Measurements from ENCODE around the gene PDLIM3.

PDLIM3 gene

GRCh38 chr4:185534866-185535611, at the start of gene PDLIM3:
PDLIM3 (minus strand) TSS chr4:185535507; CDS start chr4:185535434, 73 bp downstream.
- no peaks in the 10 kb centered on the region for H3K4me1 ChIP-seq (ENCODE audit: control insufficient read depth, insufficient read depth, low read length)
- peak within 1 kb of the TSS; percentile 75; the same call in 1 of the 2 replicates for H3K27ac ChIP-seq (ENCODE audit: extremely low read depth, low read depth, low read length)
- no peaks in the 10 kb centered on the region for H3K36me3 ChIP-seq (ENCODE audit: control insufficient read depth in 2 of 2, insufficient read depth in 1 of 2, low read length in 2 of 2)
- H3K9me3 ChIP-seq (ENCODE audit: control insufficient read depth, insufficient read depth, low read depth, low read length): no peaks in the 10 kb centered on the region
- ChIA-PET CTCF (interaction anchor here (1.0 to 1.8 kb wide), 3 partner anchors 10 to 62 kb away, joined by 3 to 5 read pairs (median 4); no protein-coding TSS in a partner anchor), POLR2A (interaction anchor here (0.6 to 1.8 kb wide), 20 partner anchors 9 to 635 kb away, joined by 3 to 7 read pairs (median 4); partner anchors contain the start of gene CCDC110)
- H3K4me3 ChIP-seq (ENCODE audit: low read depth, low read length): peak within 1 kb of the TSS; percentile 83
- TF ChIP-seq ZNF791 (tag by site-specific recombination; IDR thresholded peaks at IDR 0.05) (no peak), ZNF621 (tag by site-specific recombination; IDR thresholded peaks at IDR 0.05) (no peak), ZNF112 (tag by site-specific recombination; IDR thresholded peaks at IDR 0.05) (no peak), ZEB2 (tag by site-specific recombination; IDR thresholded peaks at IDR 0.05) (0 out of 2 replicates have a peak, but pooled peaks have one; percentile 41), KLF8 (tag by site-specific recombination; IDR thresholded peaks at IDR 0.05) (0 out of 2 replicates have a peak, but pooled peaks have one; percentile 54), ZNF10 (tag by site-specific recombination; IDR thresholded peaks at IDR 0.05) (no peak), ZNF529 (tag by site-specific recombination; IDR thresholded peaks at IDR 0.05; ENCODE audit: insufficient replicate concordance) (no peak), ZNF76 (tag by site-specific recombination; IDR thresholded peaks at IDR 0.05; ENCODE audit: borderline replicate concordance, low read depth) (no peak), ZNF148 (tag by site-specific recombination; IDR thresholded peaks at IDR 0.05; ENCODE audit: borderline replicate concordance) (no peak), PRDM6 (tag by site-specific recombination; IDR thresholded peaks at IDR 0.05) (no peak), ZNF19 (tag by site-specific recombination; IDR thresholded peaks at IDR 0.05; ENCODE audit: low read depth) (no peak), ZNF560 (tag by site-specific recombination; IDR thresholded peaks at IDR 0.05; ENCODE audit: borderline replicate concordance) (no peak), INSM2 (tag by site-specific recombination; IDR thresholded peaks at IDR 0.05) (no peak), PATZ1 (tag by site-specific recombination; IDR thresholded peaks at IDR 0.05) (peak; percentile 69), ZNF292 (tag by site-specific recombination; IDR thresholded peaks at IDR 0.05; ENCODE audit: borderline replicate concordance, low read depth) (no peak), ZNF335 (tag by site-specific recombination; conservative IDR thresholded peaks at IDR 0.05) (peak; percentile 72), ZSCAN30 (tag by site-specific recombination; IDR thresholded peaks at IDR 0.05) (no peak), ZNF138 (tag by site-specific recombination; IDR thresholded peaks at IDR 0.05; ENCODE audit: borderline replicate concordance) (no peak), SP3 (tag by site-specific recombination; IDR thresholded peaks at IDR 0.05) (0 out of 2 replicates have a peak, but pooled peaks have one; percentile 50), TSHZ1 (tag by site-specific recombination; IDR thresholded peaks at IDR 0.05; ENCODE audit: borderline replicate concordance) (no peak), ZNF645 (tag by site-specific recombination; IDR thresholded peaks at IDR 0.05) (no peak), ZNF658 (tag by site-specific recombination; IDR thresholded peaks at IDR 0.05) (no peak), ZFP37 (tag by site-specific recombination; IDR thresholded peaks at IDR 0.05) (no peak), ZNF248 (tag by site-specific recombination; IDR thresholded peaks at IDR 0.05) (no peak)

Data from HEK293 (cell line).